IMR-90 (cell line): Measurements from ENCODE around the gene BCAS3. TPM values are rescaled to one million over a fixed set of nuclear protein-coding genes. Genes with fewer than 3 reads are reported as not detected.

Source experiments
- ATAC-seq: fragments of 200-7000 bp; cut with Tn5 transposase; 2 replicates; pipeline ENCODE4 v1.9.1; 2020; ENCODE audit warnings: low read depth, mild to moderate bottlenecking, moderate library complexity
- BruUV-seq: library from RNA; stranded (reverse); fragments of 400-500 nt; replicated peaks from 2 replicates; lab custom pipeline; 2021; lab: Mats Ljungman, UMichigan
- CTCF ChIA-PET: fragments of 300-600 bp; formaldehyde crosslinking; extraction: SDS; loops from one replicate; lab custom pipeline; 2021; ENCODE audit warnings: antibody characterized with exemption; lab: Yijun Ruan, JAX
- POLR2A ChIA-PET: fragments of 300-600 bp; sonication (Branson Sonifier 250); formaldehyde crosslinking; loops from one replicate; lab custom pipeline; 2022; ENCODE audit warnings: antibody characterized with exemption; ENCODE audit not compliant: unreplicated experiment; lab: Charles Lee
- DNase-seq: peaks from one replicate; pipeline ENCODE4 v3.0.0; 2013
- H2AFZ ChIP-seq: replicated peaks from 2 replicates; pipeline ENCODE3; 2013; ENCODE audit warnings: low read length, mild to moderate bottlenecking; ENCODE audit not compliant: poor library complexity
- H2AK5ac ChIP-seq: 2 replicates; pipeline ENCODE4 v1.6.1; 2013; ENCODE audit warnings: low read depth, low read length, inconsistent platforms
- H2AK9ac ChIP-seq: replicated peaks from 2 replicates; pipeline ENCODE3; 2013; ENCODE audit warnings: mild to moderate bottlenecking, low read depth, low read length, moderate library complexity; ENCODE audit not compliant: poor library complexity
- H2BK120ac ChIP-seq: 2 replicates; pipeline ENCODE4 v1.6.1; 2013; ENCODE audit warnings: low read depth, low read length, inconsistent platforms
- H2BK15ac ChIP-seq: 3 replicates; pipeline ENCODE4 v1.6.1; 2013; ENCODE audit warnings: low read depth, low read length, inconsistent platforms
- H2BK20ac ChIP-seq: 2 replicates; pipeline ENCODE4 v1.6.1; 2013; ENCODE audit warnings: low read depth, mild to moderate bottlenecking, inconsistent platforms, low read length, moderate library complexity
- H2BK5ac ChIP-seq: 2 replicates; pipeline ENCODE4 v1.6.1; 2013; ENCODE audit warnings: mild to moderate bottlenecking, low read depth, low read length, inconsistent platforms; ENCODE audit not compliant: poor library complexity, severe bottlenecking
- H3K14ac ChIP-seq: replicated peaks from 2 replicates; pipeline ENCODE4 v1.6.1; 2013; ENCODE audit warnings: low read depth, low read length, inconsistent platforms
- H3K18ac ChIP-seq: 2 replicates; pipeline ENCODE4 v1.6.1; 2013; ENCODE audit warnings: low read depth, low read length, control low read depth
- H3K23ac ChIP-seq: 2 replicates; pipeline ENCODE4 v1.6.1; 2013; ENCODE audit warnings: low read depth, low read length, inconsistent platforms
- H3K27ac ChIP-seq: 2 replicates; pipeline ENCODE4 v1.5.1; 2013; ENCODE audit warnings: mild to moderate bottlenecking, control low read depth, low read length; ENCODE audit not compliant: insufficient read depth
- H3K27me3 ChIP-seq: 2 replicates; pipeline ENCODE4 v1.6.1; 2013; ENCODE audit warnings: low read length; ENCODE audit not compliant: control insufficient read depth, insufficient read depth
- H3K36me3 ChIP-seq: 2 replicates; pipeline ENCODE4 v1.6.1; 2013; ENCODE audit warnings: low read length, mixed read lengths; ENCODE audit not compliant: control insufficient read depth, insufficient read depth
- H3K4ac ChIP-seq: 2 replicates; pipeline ENCODE4 v1.6.1; 2013; ENCODE audit warnings: low read depth, low read length, inconsistent platforms
- H3K4me1 ChIP-seq: 2 replicates; pipeline ENCODE4 v1.6.1; 2013; ENCODE audit warnings: low read length, mixed read lengths; ENCODE audit not compliant: control insufficient read depth, insufficient read depth
- H3K4me2 ChIP-seq: 2 replicates; pipeline ENCODE4 v1.6.1; 2013; ENCODE audit warnings: low read depth, mild to moderate bottlenecking, control low read depth, low read length, moderate library complexity
- H3K4me3 ChIP-seq: 2 replicates; pipeline ENCODE4 v1.5.1; 2013; ENCODE audit warnings: low read depth, mild to moderate bottlenecking, control low read depth, low read length, moderate library complexity; ENCODE audit not compliant: insufficient read depth
- H3K56ac ChIP-seq: 2 replicates; pipeline ENCODE4 v1.6.1; 2013; ENCODE audit warnings: low read length, inconsistent platforms; ENCODE audit not compliant: insufficient read depth; ENCODE audit errors: extremely low read depth
- H3K79me1 ChIP-seq, 2 experiments: 2 replicates each; pipeline ENCODE4 v1.6.1; 2013; ENCODE audit warnings: low read length in 2 of 2, inconsistent platforms in 1 of 2, low read depth in 1 of 2
- H3K9ac ChIP-seq: 2 replicates; pipeline ENCODE4 v1.6.1; 2013; ENCODE audit warnings: low read depth, low read length, control low read depth
- H3K9me1 ChIP-seq: 2 replicates; pipeline ENCODE4 v1.6.1; 2013; ENCODE audit warnings: low read length, inconsistent platforms; ENCODE audit not compliant: insufficient read depth
- H3K9me3 ChIP-seq: 2 replicates; pipeline ENCODE4 v1.6.1; 2013; ENCODE audit warnings: low read length; ENCODE audit not compliant: control insufficient read depth, insufficient read depth
- H4K20me1 ChIP-seq: 2 replicates; pipeline ENCODE4 v1.6.1; 2013; ENCODE audit warnings: low read length, inconsistent platforms; ENCODE audit not compliant: insufficient read depth
- H4K5ac ChIP-seq: 2 replicates; pipeline ENCODE4 v1.6.1; 2013; ENCODE audit warnings: mild to moderate bottlenecking, low read depth, low read length, control low read depth
- H4K8ac ChIP-seq, 2 experiments: 2 replicates each; pipeline ENCODE4 v1.6.1; 2013; ENCODE audit warnings: low read depth in 2 of 2, low read length in 2 of 2, control low read depth in 1 of 2, inconsistent platforms in 1 of 2
- H4K91ac ChIP-seq: 2 replicates; pipeline ENCODE4 v1.6.1; 2013; ENCODE audit warnings: low read depth, low read length, inconsistent platforms; ENCODE audit not compliant: insufficient read depth
- BHLHE40 ChIP-seq: fragments of 150-350 bp; IDR thresholded peaks from 2 replicates; pipeline ENCODE4 v1.6.1; 2016; ENCODE audit warnings: mild to moderate bottlenecking, low read depth, low read length
- CEBPB ChIP-seq: IDR thresholded peaks from 2 replicates; pipeline ENCODE4 v1.6.1; 2012; ENCODE audit warnings: low read depth, low read length, improper control_type of control experiment
- CHD1 ChIP-seq: IDR thresholded peaks from 2 replicates; pipeline ENCODE4 v1.6.1; 2012; ENCODE audit warnings: low read depth, low read length, improper control_type of control experiment
- CTCF ChIP-seq: conservative IDR thresholded peaks from 2 replicates; pipeline ENCODE4 v1.5.1; 2012; ENCODE audit warnings: mild to moderate bottlenecking, low read depth, low read length, improper control_type of control experiment
- ELK1 ChIP-seq: fragments of 150-350 bp; IDR thresholded peaks from 2 replicates; pipeline ENCODE4 v1.6.1; 2016; ENCODE audit warnings: low read depth, mild to moderate bottlenecking, low read length, moderate library complexity, borderline replicate concordance
- FOS ChIP-seq: fragments of 150-350 bp; IDR thresholded peaks from 2 replicates; pipeline ENCODE4 v1.6.1; 2016; ENCODE audit warnings: low read depth, low read length
- MAFK ChIP-seq: IDR thresholded peaks from 2 replicates; pipeline ENCODE4 v1.6.1; 2012; ENCODE audit warnings: low read depth, low read length, improper control_type of control experiment
- MAZ ChIP-seq: IDR thresholded peaks from 2 replicates; pipeline ENCODE4 v1.6.1; 2012; ENCODE audit warnings: low read depth, mild to moderate bottlenecking, low read length, improper control_type of control experiment, moderate library complexity, borderline replicate concordance
- MXI1 ChIP-seq: IDR thresholded peaks from 2 replicates; pipeline ENCODE4 v1.6.1; 2012; ENCODE audit warnings: low read depth, mild to moderate bottlenecking, low read length, moderate library complexity, borderline replicate concordance
- POLR2A ChIP-seq: IDR thresholded peaks from 2 replicates; pipeline ENCODE4 v1.6.1; 2012; ENCODE audit warnings: mild to moderate bottlenecking, low read depth, low read length
- RAD21 ChIP-seq: IDR thresholded peaks from 2 replicates; pipeline ENCODE4 v1.6.1; 2012; ENCODE audit warnings: low read length, improper control_type of control experiment
- RCOR1 ChIP-seq: IDR thresholded peaks from 2 replicates; pipeline ENCODE4 v1.6.1; 2012; ENCODE audit warnings: mild to moderate bottlenecking, low read length, improper control_type of control experiment; ENCODE audit not compliant: insufficient replicate concordance
- RFX5 ChIP-seq: IDR thresholded peaks from 2 replicates; pipeline ENCODE4 v1.8.0; 2012; ENCODE audit warnings: low read depth, mild to moderate bottlenecking, low read length, moderate library complexity
- SMC3 ChIP-seq: fragments of 150-350 bp; IDR thresholded peaks from 2 replicates; pipeline ENCODE4 v1.6.1; 2016; ENCODE audit warnings: low read depth, mild to moderate bottlenecking, antibody characterized with exemption, low read length, moderate library complexity
- USF2 ChIP-seq: fragments of 150-350 bp; IDR thresholded peaks from 2 replicates; pipeline ENCODE4 v1.6.1; 2017; ENCODE audit warnings: mild to moderate bottlenecking, antibody characterized with exemption, low read length, low read depth
- WGBS, 2 experiments: methylation state at CpG; one replicate each; pipeline versions ENCODE4 v1.1.5 to v1.1.7; 2013; ENCODE audit warnings: missing lambda C conversion rate in 2 of 2; ENCODE audit not compliant: insufficient read length in 1 of 2; ENCODE audit errors: extremely low coverage in 2 of 2; 5-methylcytosine and 5-hydroxymethylcytosine counted together
- dilution Hi-C: fragments of 300-500 bp; cut with HindIII; formaldehyde crosslinking; loops from one replicate; pipeline ENCODE4 v1.14.3; 2018; ENCODE audit warnings: low sequenced_read_pairs; ENCODE audit not compliant: unreplicated experiment
- in situ Hi-C: fragments of 300-500 bp; cut with MboI; formaldehyde crosslinking; loops from 3 replicates; pipeline ENCODE4 v1.14.3; 2019; ENCODE audit warnings: low sequenced_read_pairs, inconsistent platforms, mixed read lengths
- intact Hi-C: fragments of 100-400 bp; cut with micrococcal nuclease; formaldehyde crosslinking; loops from 2 replicates; pipeline ENCODE4 v1.10.0; 2022
- polyA plus RNA-seq, 3 experiments: library from polyadenylated mRNA; depleted of rRNA; stranded (reverse); fragments of >200 nt; gene quantifications; 2 replicates each; pipeline ENCODE4 v1.2.3, GENCODE V29; 2012; ENCODE audit warnings: low replicate concordance in 1 of 3
- total RNA-seq: library from RNA; depleted of rRNA; stranded (reverse); fragments of >200 nt; gene quantifications from 2 replicates; pipeline ENCODE4 v1.2.3, GENCODE V29; 2012

BCAS3 gene
- total and polyA plus RNA-seq, 2 of the 4 experiments (the other 2 are of a cell fraction), result 6.3 to 27.1 TPM

GRCh38 chr17:61073799-61074513 lies 396.3 kb downstream of the BCAS3 start:
- in situ Hi-C loops, result no loop called here
- Histone ChIP-seq H3K4me3 (no peak overlapping the region), H4K8ac (0 out of 4 replicates have a peak overlapping the region, but pooled peaks of 1 of the 2 experiments have one; percentile 1), H3K9ac (no peak overlapping the region), H3K9me3 (no peaks in the 10 kb centered on the region), H2AFZ (no peak overlapping the region), H3K27me3 (no peaks in the 10 kb centered on the region), H4K5ac (no peak overlapping the region), H4K91ac (no peak overlapping the region), H3K4me1 (peaks cover 4% of the 10 kb centered on the region), H2BK15ac (no peak overlapping the region), H3K27ac (no peak overlapping the region), H2AK5ac (0 out of 2 replicates have a peak overlapping the region, but pooled peaks have one; percentile 15), H2AK9ac (no peak overlapping the region), H2BK20ac (no peak overlapping the region), H3K14ac (no peak overlapping the region), H3K9me1 (no peaks in the 10 kb centered on the region), H3K4me2 (no peak overlapping the region), H2BK120ac (no peak overlapping the region), H3K18ac (no peak overlapping the region), H3K56ac (no peak overlapping the region), H3K23ac (no peak overlapping the region), H3K79me1 (no peaks in the 10 kb centered on the region), H3K4ac (no peak overlapping the region), H3K36me3 (no peaks in the 10 kb centered on the region), H2BK5ac (no peak overlapping the region), H4K20me1 (no peaks in the 10 kb centered on the region)
- no TSS peak for BruUV-seq
- CTCF ChIA-PET, result interaction anchor here (1.2 kb wide), 1 partner anchor 10 kb away, joined by 4 read pairs; no protein-coding TSS in a partner anchor
- intact Hi-C loops, result no loop called here
- DNase-seq (no peak), ATAC-seq (no peak)
- dilution Hi-C loops, result no loop called here
- TF ChIP-seq MXI1 (no peak), CTCF (no peak), RAD21 (no peak), ELK1 (no peak), USF2 (no peak), POLR2A (no peak), MAZ (no peak), BHLHE40 (no peak), RFX5 (no peak), SMC3 (no peak), CEBPB (no peak), RCOR1 (no peak), CHD1 (no peak), FOS (no peak), MAFK (no peak)
- WGBS, 2 experiments, result 100% methylated on average over 1 of the region's 3 CpGs; no CpG with 5 or more reads in 1 of the 2 experiments
- POLR2A ChIA-PET, result no interaction called here
